Measurements from ENCODE around the gene EGFL6. TPM values are rescaled to one million over a fixed set of nuclear protein-coding genes. Genes with fewer than 3 reads are reported as not detected.

EGFL6 gene
- total RNA-seq = 12.5 TPM

- peak; percentile 6 for DNase-seq
These were observed at the start of gene EGFL6 for GRCh38 chrX:13569479-13570260. TSS of gene EGFL6 (plus strand) at chrX:13569601. CDS start at chrX:13569862, 261 bp downstream.

- DNase-seq = no peak
These were observed 49.0 kb upstream of the EGFL6 start for GRCh38 chrX:13520351-13520750.

GRCh38 chrX:13520936-13521335 lies 48.5 kb upstream of the EGFL6 start:
- peak; percentile 41 for DNase-seq

- no peak for DNase-seq
These were observed 46.6 kb upstream of the EGFL6 start for GRCh38 chrX:13522811-13523210.

GRCh38 chrX:13533726-13534125 lies 35.7 kb upstream of the EGFL6 start:
- DNase-seq = no peak

- DNase-seq = peak; percentile 40
These were observed 33.8 kb upstream of the EGFL6 start for GRCh38 chrX:13535376-13536165.

GRCh38 chrX:13536551-13536950 lies 32.9 kb upstream of the EGFL6 start:
- peak; percentile 9 for DNase-seq

- no peak for DNase-seq
These were observed 31.0 kb upstream of the EGFL6 start for GRCh38 chrX:13538414-13538813.

- DNase-seq = peak; percentile 4
These were observed 28.8 kb upstream of the EGFL6 start for GRCh38 chrX:13540602-13541001.

- peak; percentile 75 for DNase-seq
These were observed 23.7 kb upstream of the EGFL6 start for GRCh38 chrX:13545726-13546125.

- no peak for DNase-seq
These were observed 21.7 kb upstream of the EGFL6 start for GRCh38 chrX:13547671-13548070.

- no peak for DNase-seq
These were observed 19.1 kb upstream of the EGFL6 start for GRCh38 chrX:13550346-13550745.

GRCh38 chrX:13551610-13552009 lies 17.8 kb upstream of the EGFL6 start:
- no peak for DNase-seq

- no peak for DNase-seq
These were observed 16.5 kb upstream of the EGFL6 start for GRCh38 chrX:13552892-13553291.

GRCh38 chrX:13565511-13565910 lies 3.9 kb upstream of the EGFL6 start:
- DNase-seq = no peak

GRCh38 chrX:13570261-13570605 lies 832 bp downstream of the EGFL6 start:
- DNase-seq = no peak

GRCh38 chrX:13571136-13571535 lies 1.7 kb downstream of the EGFL6 start:
- DNase-seq = no peak

GRCh38 chrX:13574600-13574999 lies 5.2 kb downstream of the EGFL6 start:
- DNase-seq = no peak

- DNase-seq = no peak
These were observed 10.3 kb downstream of the EGFL6 start for GRCh38 chrX:13579661-13580060.

- DNase-seq = peak; percentile 30
These were observed 12.2 kb downstream of the EGFL6 start for GRCh38 chrX:13581554-13581953.

- DNase-seq = no peak
These were observed 18.5 kb downstream of the EGFL6 start for GRCh38 chrX:13587786-13588477.

- no peak for DNase-seq
These were observed 20.8 kb downstream of the EGFL6 start for GRCh38 chrX:13590207-13590606.

GRCh38 chrX:13590914-13591313 lies 21.5 kb downstream of the EGFL6 start:
- DNase-seq = no peak

Measured in tongue (tissue), 2 donors.